Measurements from ENCODE around the gene HILPDA.
"Not testable (repeated sequence)": the region's sequence is repeated elsewhere in the genome, so short reads cannot be mapped to it uniquely, and the experiment has no call there.

Gene HILPDA

GRCh38 chr7:128434413-128435326, 21.0 kb upstream of the HILPDA start:
- no peak for DNase-seq

GRCh38 chr7:128435327-128435686, 20.4 kb upstream of the HILPDA start:
- DNase-seq = no peak

GRCh38 chr7:128437426-128438332, 18.0 kb upstream of the HILPDA start:
- DNase-seq = no peak

GRCh38 chr7:128442356-128442755, 13.3 kb upstream of the HILPDA start:
- no peak for DNase-seq

- no peak for DNase-seq
Measured at GRCh38 chr7:128443831-128444600, 11.7 kb upstream of the HILPDA start.

- no peak for DNase-seq
Measured at GRCh38 chr7:128446306-128446705, 9.4 kb upstream of the HILPDA start.

GRCh38 chr7:128447941-128448564, 7.6 kb upstream of the HILPDA start:
- no peak for DNase-seq

- no peak for DNase-seq
Measured at GRCh38 chr7:128448751-128449302, 6.9 kb upstream of the HILPDA start.

- DNase-seq = no peak
Measured at GRCh38 chr7:128450409-128450808, 5.3 kb upstream of the HILPDA start.

- DNase-seq = no peak
Measured at GRCh38 chr7:128450913-128451312, 4.8 kb upstream of the HILPDA start.

GRCh38 chr7:128452552-128452951, 3.1 kb upstream of the HILPDA start:
- no peak for DNase-seq

GRCh38 chr7:128453836-128454804, 1.6 kb upstream of the HILPDA start:
- peak; percentile 75 for DNase-seq

GRCh38 chr7:128454808-128455542, 703 bp upstream of the HILPDA start:
- DNase-seq = peak; percentile 76

GRCh38 chr7:128456255-128456725, 612 bp downstream of the HILPDA start:
- DNase-seq = peak; percentile 35

GRCh38 chr7:128457385-128457784, 1.7 kb downstream of the HILPDA start:
- DNase-seq = not testable (repeated sequence)

- no peak for DNase-seq
Measured at GRCh38 chr7:128458956-128459355, 3.3 kb downstream of the HILPDA start.

- peak; percentile 73 for DNase-seq
Measured at GRCh38 chr7:128459394-128459878, 3.8 kb downstream of the HILPDA start.

- DNase-seq = no peak
Measured at GRCh38 chr7:128462460-128462859, 6.8 kb downstream of the HILPDA start.

GRCh38 chr7:128463345-128463744, 7.7 kb downstream of the HILPDA start:
- DNase-seq = not testable (repeated sequence)

- not testable (repeated sequence) for DNase-seq
Measured at GRCh38 chr7:128463933-128464332, 8.3 kb downstream of the HILPDA start.

Measured in NCI-H2227 treated with DMSO at 0.1 percent for 48 hours (cell line).